Activated T-cell treated with anti-CD3 and anti-CD28 coated beads, Interleukin-2, amount 50 U/mL, for 1 hour (primary cell): ENCODE results near the gene HOXC6.
"Not testable (repeated sequence)": the region's sequence is repeated elsewhere in the genome, so short reads cannot be mapped to it uniquely, and the experiment has no call there.

Experiments
- DNase-seq: peaks from one replicate; pipeline ENCODE4 v3.0.0-alpha.2; 2020

Gene HOXC6

GRCh38 chr12:54031480-54031879 lies 3.2 kb downstream of the HOXC6 start:
- DNase-seq = no peak

DNA sequence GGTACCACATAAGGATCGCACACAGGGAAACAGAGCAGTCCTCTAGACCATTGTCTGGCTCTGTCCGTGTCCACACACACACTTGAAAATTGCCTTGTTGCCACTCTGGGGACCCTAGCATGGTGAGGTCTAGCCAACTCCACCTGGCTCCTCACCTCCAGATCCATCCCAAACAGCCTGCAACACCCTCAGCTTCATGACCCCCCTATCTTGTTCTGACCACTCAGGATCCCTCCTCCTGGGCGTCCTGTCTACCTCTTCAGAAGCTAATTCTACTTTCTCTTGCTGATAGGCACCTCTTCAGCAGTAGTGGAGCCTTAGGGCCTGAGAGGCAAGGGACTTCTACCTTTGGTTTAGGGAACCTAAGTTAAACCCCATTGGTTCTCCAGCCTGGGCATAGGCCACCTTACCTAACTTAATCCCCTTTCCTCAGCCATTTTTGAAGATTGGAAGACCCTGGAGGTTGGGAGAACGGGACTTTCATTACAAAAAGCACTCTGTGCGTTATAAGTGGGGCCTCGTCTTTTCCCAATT lies 3.9 kb downstream of the HOXC6 start:
- no peak for DNase-seq

GRCh38 chr12:54032627-54033100 lies 4.4 kb downstream of the HOXC6 start, which contains the start of gene HOXC5:
TSS of gene HOXC5 (plus strand) at chr12:54033050. CDS start at chr12:54033123, 73 bp downstream.
- peak; percentile 69 for DNase-seq

GRCh38 chr12:54033106-54033979 lies 5.1 kb downstream of the HOXC6 start:
- DNase-seq = peak; percentile 28

- no peak for DNase-seq
These were observed 5.9 kb downstream of the HOXC6 start for GRCh38 chr12:54033980-54034784.

DNA sequence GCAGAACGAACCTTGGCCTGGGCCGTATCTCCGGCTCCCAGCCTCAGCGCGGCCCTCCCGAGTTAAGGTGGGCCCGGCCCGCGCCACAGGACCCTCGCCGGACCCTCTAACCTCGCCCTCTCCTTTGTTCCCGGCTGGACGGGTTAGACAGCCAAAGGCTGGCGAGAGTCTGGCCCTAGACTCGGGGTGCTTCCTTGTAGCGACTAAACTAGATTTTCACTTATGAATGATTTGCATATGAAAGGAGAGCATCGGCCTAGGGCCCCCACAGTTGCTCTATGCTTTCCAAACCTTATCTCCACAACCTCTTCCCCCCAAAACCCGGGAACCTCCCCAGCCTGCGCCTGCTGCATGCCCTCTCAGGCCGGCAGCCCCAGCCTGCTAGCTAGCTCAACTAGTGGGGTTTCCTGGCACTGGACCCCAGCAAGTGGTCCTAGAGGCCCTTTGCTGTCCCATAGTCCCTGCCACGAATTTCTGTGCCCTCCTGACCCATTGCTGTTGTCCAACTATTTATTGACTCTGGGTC lies 6.6 kb downstream of the HOXC6 start:
- no peak for DNase-seq

DNA sequence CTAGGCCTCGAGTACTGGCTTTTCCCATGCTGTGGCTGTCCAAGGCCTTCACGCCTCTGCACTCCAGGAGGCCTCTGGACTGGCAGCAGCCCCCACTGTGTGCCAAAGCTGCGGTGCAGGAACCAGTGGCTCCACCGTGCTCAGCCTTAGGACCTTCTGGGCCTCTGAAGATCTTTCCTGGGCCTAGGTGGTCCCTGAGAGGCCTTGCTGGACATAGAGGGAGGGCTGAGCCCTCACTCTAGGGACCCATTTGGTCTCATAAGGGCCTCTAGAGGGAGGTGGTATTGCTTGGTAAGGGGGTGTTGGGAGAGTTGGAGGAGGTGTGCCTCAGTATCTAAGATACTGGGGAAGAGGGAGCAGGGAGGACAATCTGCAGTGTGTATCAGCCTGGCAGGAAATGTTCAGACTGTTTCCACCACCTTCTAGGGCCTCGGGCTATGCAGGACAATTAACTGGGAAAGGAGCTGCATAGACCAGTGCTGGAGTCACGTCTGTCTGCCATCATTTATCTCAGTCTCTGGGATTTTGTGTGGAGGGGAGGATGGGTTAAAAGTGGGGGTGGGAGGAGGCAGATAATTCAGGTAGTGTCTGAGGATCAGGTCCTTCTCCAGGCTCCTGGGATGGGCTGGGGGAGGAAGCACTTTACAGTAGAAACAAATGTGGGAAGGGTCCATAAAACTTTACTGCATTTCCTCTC lies 7.5 kb downstream of the HOXC6 start:
- DNase-seq = no peak

- no peak for DNase-seq
These were observed 8.6 kb downstream of the HOXC6 start for GRCh38 chr12:54036620-54037359.

DNA sequence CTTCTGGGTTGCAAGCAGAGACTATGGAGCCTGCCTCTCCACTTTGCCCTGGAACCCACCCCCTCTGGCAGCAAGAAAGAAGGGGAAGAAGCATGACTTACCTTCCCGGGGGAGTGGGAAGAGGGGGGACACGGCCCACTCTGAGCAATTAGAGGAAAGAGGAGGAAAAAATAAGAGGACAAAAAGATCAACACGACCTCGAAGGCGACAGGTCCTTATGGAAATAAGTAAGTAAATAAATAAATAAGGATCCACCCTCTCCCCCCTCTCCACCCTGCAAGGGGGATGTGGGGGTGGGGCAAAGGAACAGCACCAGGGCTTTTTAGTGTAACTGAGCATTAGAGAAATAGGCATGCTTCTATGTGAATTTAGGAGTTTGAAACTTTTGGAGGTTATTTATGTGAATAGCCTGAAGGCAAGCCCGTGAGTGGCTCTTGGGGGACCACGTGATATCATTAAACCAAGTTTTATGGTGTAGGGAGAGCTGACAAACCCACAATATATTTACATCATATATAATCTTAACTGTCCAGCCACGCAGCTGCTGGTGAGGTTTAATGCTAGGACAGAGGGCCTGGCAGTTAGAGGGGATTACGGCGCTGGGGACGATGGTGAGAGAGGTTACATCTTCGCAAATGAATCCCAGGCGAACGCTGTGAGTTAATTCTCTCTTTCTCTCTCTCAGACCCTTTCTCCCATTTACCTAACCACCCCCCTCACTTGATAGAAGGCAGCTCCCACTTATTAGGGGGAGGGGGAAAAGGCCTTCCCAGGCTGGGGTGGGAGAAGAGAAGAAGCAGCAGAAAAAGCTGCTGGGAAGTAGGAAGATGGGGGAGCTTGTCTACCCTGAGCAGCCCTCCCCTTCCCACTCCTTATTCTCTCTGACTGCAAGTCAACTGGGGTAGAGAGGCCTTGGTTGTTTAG lies 9.4 kb downstream of the HOXC6 start:
- DNase-seq = no peak

DNA sequence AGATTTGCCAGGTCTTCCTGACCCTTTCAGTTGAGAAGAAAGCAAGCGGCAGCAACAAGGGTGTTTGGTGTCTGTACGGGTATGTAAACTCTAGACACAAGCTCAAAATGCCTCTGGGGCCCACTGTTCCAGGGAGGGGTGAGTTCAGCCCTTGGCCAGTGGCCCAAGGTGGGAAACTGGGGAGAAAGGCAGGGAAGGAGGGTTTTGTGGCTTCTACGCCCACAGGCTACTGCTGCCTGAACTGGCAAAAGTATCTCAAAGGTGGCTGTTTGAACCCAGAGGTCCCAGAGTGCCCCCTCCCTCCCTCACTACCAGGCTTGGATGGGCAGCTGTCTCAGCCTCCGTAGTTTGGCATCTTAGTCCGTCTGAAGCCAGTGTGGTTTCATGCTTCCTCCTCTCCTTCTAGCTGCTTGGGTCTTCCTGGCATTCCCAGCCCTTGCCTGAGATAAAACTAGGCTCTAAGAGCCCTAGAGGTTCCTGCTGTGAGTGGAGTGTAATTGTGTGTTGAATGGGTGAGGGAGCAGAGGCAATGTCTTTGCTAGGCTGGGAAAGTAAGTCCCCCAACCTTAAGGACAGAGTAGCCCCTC lies 10.1 kb downstream of the HOXC6 start:
- DNase-seq = peak; percentile 8

DNA sequence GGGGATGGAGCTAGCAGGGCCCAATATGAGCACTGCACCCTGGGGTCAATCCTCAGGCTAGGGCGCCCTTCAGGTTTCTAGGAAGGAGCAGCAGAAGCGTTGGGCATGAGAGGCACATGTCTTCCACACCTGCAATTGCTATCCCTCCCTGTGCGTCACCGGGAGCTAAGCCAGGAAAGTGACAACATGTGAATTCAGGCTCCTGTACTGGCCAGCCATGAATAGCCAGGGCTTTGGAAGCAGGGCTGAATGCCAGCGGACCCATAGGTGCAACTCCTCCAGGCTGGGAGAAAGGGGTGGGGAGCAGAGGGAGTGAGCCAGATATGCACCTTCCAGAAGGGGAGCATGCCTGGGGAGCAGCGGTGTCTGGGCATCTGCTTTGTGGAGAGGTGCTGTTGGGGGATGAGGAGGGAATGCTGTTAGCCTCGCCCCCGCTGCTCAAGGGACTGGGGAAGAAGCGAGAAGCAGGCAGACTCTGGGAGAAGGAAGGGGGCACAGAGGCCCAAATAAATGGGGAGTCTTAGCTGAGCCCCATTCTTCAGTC lies 10.7 kb downstream of the HOXC6 start:
- no peak for DNase-seq

DNA sequence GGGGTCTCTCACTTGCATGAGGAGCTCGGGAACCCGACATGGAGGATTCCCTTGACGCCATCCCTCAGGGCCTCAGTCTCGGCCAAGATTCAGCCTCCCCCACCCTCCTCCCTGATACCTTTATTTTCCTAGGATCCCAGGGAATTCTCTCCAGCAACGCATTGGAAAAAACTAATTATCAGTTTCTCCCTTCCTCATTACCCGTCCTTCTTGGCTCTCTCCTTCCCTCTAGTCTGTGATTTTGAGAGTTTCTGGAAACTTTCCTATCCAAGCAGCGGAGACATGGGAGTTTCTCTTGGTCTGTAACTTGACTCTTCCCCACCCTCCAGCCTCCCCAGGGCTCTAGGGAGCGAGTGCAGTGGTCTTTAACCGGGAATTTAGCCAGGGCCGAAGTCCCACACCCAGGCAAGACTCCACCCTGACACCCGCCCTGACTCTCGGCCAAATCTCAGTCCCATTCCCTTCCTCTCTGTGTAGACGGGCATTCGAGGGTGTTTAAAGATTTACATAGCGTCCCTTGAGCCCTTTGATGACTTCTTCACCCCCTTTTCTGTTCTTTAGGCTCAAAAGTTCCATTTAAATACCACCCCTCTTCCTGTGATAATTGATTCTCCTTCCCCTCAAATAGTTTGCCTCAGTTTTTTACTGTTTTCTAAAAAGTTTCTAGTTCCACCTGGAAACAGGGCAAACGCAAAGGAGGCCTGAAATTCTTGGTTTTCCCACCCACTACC lies 11.3 kb downstream of the HOXC6 start:
- no peak for DNase-seq

DNA sequence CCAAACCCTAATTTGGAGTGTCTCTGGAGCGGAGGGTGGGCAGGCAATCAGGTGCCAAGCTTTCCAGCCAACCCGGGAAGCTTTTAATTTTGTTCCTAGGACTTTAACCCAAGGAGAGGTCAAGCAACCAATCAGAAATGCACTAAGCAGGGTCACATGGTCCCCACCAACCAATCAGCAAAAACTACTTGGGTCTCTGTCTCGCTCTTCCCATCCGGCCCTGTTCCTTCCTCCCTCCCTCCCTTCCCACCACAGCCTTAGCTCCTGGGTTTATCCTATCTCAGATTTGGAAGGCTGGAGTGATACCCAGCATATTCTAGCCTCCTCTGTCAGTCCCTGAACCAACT lies 11.9 kb downstream of the HOXC6 start:
- DNase-seq = no peak

- no peak for DNase-seq
These were observed 12.4 kb downstream of the HOXC6 start for GRCh38 chr12:54040648-54041047.

- DNase-seq = no peak
These were observed 13.0 kb downstream of the HOXC6 start for GRCh38 chr12:54041097-54041690.

- not testable (repeated sequence) for DNase-seq
These were observed 13.8 kb downstream of the HOXC6 start for GRCh38 chr12:54042033-54042432.

GRCh38 chr12:54042970-54043853 lies 15.0 kb downstream of the HOXC6 start:
- DNase-seq = no peak
